HEK293T (cell line): ENCODE results near the gene MUC12.
"Not testable (repeated sequence)": the region's sequence is repeated elsewhere in the genome, so short reads cannot be mapped to it uniquely, and the experiment has no call there.

ENCODE experiments used
- CTCF ChIA-PET: fragments of 350-600 bp; formaldehyde crosslinking; extraction: SDS; loops from one replicate; lab custom pipeline; 2021; ENCODE audit warnings: antibody characterized with exemption, inconsistent platforms; lab: Yijun Ruan, JAX
- POLR2A ChIA-PET: fragments of 350-600 bp; formaldehyde crosslinking; extraction: SDS; loops from one replicate; lab custom pipeline; 2020; ENCODE audit warnings: antibody characterized with exemption, inconsistent platforms; lab: Yijun Ruan, JAX
- DNase-seq: peaks from one replicate; pipeline ENCODE4 v3.0.0; 2012; ENCODE audit warnings: mixed read lengths; ENCODE audit errors: extremely low spot score
- ARNT ChIP-seq: fragments of 450-650 bp; IDR thresholded peaks from 2 replicates; pipeline ENCODE4 v1.6.1; 2017; ENCODE audit warnings: mild to moderate bottlenecking
- BHLHE40 ChIP-seq: fragments of 450-650 bp; IDR thresholded peaks from 2 replicates; pipeline ENCODE4 v1.6.1; 2016; ENCODE audit warnings: mild to moderate bottlenecking, moderate library complexity, borderline replicate concordance
- CTBP1 ChIP-seq: fragments of 450-650 bp; IDR thresholded peaks from 2 replicates; pipeline ENCODE4 v1.6.1; 2016; ENCODE audit warnings: borderline replicate concordance
- ELF4 ChIP-seq: fragments of 450-650 bp; IDR thresholded peaks from 2 replicates; pipeline ENCODE4 v1.6.1; 2017; ENCODE audit warnings: antibody characterized with exemption
- FOXA1 ChIP-seq: fragments of 450-650 bp; IDR thresholded peaks from 2 replicates; pipeline ENCODE4 v1.6.1; 2016; ENCODE audit warnings: mild to moderate bottlenecking
- FOXK2 ChIP-seq: fragments of 450-650 bp; IDR thresholded peaks from 2 replicates; pipeline ENCODE4 v1.6.1; 2016; ENCODE audit warnings: mild to moderate bottlenecking
- FOXM1 ChIP-seq: fragments of 450-650 bp; IDR thresholded peaks from 2 replicates; pipeline ENCODE4 v1.6.1; 2017; ENCODE audit warnings: mild to moderate bottlenecking, borderline replicate concordance
- HDGF ChIP-seq: fragments of 450-650 bp; IDR thresholded peaks from 2 replicates; pipeline ENCODE4 v1.6.1; 2017; ENCODE audit warnings: antibody characterized with exemption, borderline replicate concordance
- L3MBTL2 ChIP-seq: fragments of 450-650 bp; conservative IDR thresholded peaks from 2 replicates; pipeline ENCODE4 v1.6.1; 2016; ENCODE audit warnings: mild to moderate bottlenecking
- LEF1 ChIP-seq: fragments of 450-650 bp; IDR thresholded peaks from 2 replicates; pipeline ENCODE4 v1.6.1; 2017; ENCODE audit warnings: mild to moderate bottlenecking, borderline replicate concordance
- NFRKB ChIP-seq: fragments of 450-650 bp; IDR thresholded peaks from 2 replicates; pipeline ENCODE4 v1.6.1; 2016; ENCODE audit warnings: mild to moderate bottlenecking, moderate library complexity
- PKNOX1 ChIP-seq: fragments of 450-650 bp; IDR thresholded peaks from 2 replicates; pipeline ENCODE4 v1.6.1; 2016
- SP1 ChIP-seq: fragments of 450-650 bp; IDR thresholded peaks from 2 replicates; pipeline ENCODE4 v1.6.1; 2017
- SUZ12 ChIP-seq: fragments of 450-650 bp; IDR thresholded peaks from 2 replicates; pipeline ENCODE4 v1.6.1; 2016; ENCODE audit warnings: mild to moderate bottlenecking
- TARDBP ChIP-seq: fragments of 450-650 bp; IDR thresholded peaks from 2 replicates; pipeline ENCODE4 v1.6.1; 2016
- ZNF384 ChIP-seq: fragments of 450-650 bp; IDR thresholded peaks from 2 replicates; pipeline ENCODE4 v1.6.1; 2016

The MUC12 gene

GRCh38 chr7:101035941-101036340 is 66.6 kb downstream of the MUC12 start:
- TF ChIP-seq BHLHE40 (no peak), FOXM1 (no peak), SUZ12 (no peak), ARNT (no peak), TARDBP (no peak), PKNOX1 (no peak), CTBP1 (no peak), ELF4 (no peak), L3MBTL2 (no peak), SP1 (no peak), FOXA1 (no peak), ZNF384 (no peak), FOXK2 (no peak), LEF1 (no peak)
- POLR2A ChIA-PET = no interaction called here
- DNase-seq = no peak
- CTCF ChIA-PET = no interaction called here

- POLR2A ChIA-PET, CTCF ChIA-PET, DNase-seq: not testable (repeated sequence)
These were observed 71.9 kb downstream of the MUC12 start for GRCh38 chr7:101041283-101041682.

- TF ChIP-seq SUZ12 (no peak), FOXK2 (no peak), ARNT (no peak), PKNOX1 (no peak), CTBP1 (no peak), NFRKB (no peak), HDGF (no peak), SP1 (no peak), BHLHE40 (no peak), LEF1 (no peak), FOXA1 (no peak)
- DNase-seq = peak; percentile 39
- ChIA-PET CTCF (interaction anchor here (0.5 to 1.0 kb wide), 4 partner anchors 9 to 156 kb away, joined by 3 to 4 read pairs (median 3); no protein-coding TSS in a partner anchor), POLR2A (interaction anchor here (0.5 to 1.7 kb wide), 2 partner anchors 168 to 183 kb away, joined by 3 to 6 read pairs; partner anchors contain the start of genes SRRT and UFSP1)
These were observed 89.0 kb downstream of the MUC12 start for GRCh38 chr7:101058355-101058754.

GRCh38 chr7:101059620-101059942 is 90.2 kb downstream of the MUC12 start:
- ChIA-PET CTCF (no interaction called here), POLR2A (no interaction called here)
- TF ChIP-seq L3MBTL2 (no peak), FOXM1 (no peak), CTBP1 (no peak), ELF4 (no peak), ZNF384 (no peak), SUZ12 (no peak), FOXA1 (no peak), BHLHE40 (no peak), PKNOX1 (no peak), NFRKB (no peak), SP1 (no peak), LEF1 (no peak), TARDBP (no peak), HDGF (no peak), FOXK2 (no peak), ARNT (no peak)
- DNase-seq = no peak

- DNase-seq = no peak
- CTCF ChIA-PET = interaction anchor here (0.6 to 0.7 kb wide), 2 partner anchors 13 to 193 kb away, joined by 4 to 5 read pairs; no protein-coding TSS in a partner anchor
- POLR2A ChIA-PET = no interaction called here
- TF ChIP-seq PKNOX1 (no peak), ZNF384 (no peak), HDGF (no peak), ELF4 (no peak), TARDBP (no peak), ARNT (no peak), LEF1 (no peak), SUZ12 (no peak), SP1 (no peak), FOXK2 (no peak), FOXA1 (no peak), L3MBTL2 (no peak), CTBP1 (no peak), BHLHE40 (no peak), FOXM1 (no peak), NFRKB (no peak)
These were observed 91.6 kb downstream of the MUC12 start for GRCh38 chr7:101060992-101061391.

GRCh38 chr7:101064176-101064550 is 94.8 kb downstream of the MUC12 start:
- CTCF ChIA-PET = interaction anchor here (1.0 kb wide), 1 partner anchor 13 kb away, joined by 4 read pairs; no protein-coding TSS in a partner anchor
- DNase-seq, POLR2A ChIA-PET: not testable (repeated sequence)

GRCh38 chr7:101065162-101065561 is 95.8 kb downstream of the MUC12 start:
- CTCF ChIA-PET, DNase-seq: not testable (repeated sequence)
- POLR2A ChIA-PET = interaction anchor here (2.0 kb wide), 1 partner anchor 175 kb away, joined by 6 read pairs; the partner anchor contains the start of gene UFSP1
